ENCODE data around the gene CDH4. TPM values are rescaled to one million over a fixed set of nuclear protein-coding genes. Genes with fewer than 3 reads are reported as not detected.

CDH4 gene
- total RNA-seq, 1 experiment from 2014 or later: 5.3 TPM

DNA sequence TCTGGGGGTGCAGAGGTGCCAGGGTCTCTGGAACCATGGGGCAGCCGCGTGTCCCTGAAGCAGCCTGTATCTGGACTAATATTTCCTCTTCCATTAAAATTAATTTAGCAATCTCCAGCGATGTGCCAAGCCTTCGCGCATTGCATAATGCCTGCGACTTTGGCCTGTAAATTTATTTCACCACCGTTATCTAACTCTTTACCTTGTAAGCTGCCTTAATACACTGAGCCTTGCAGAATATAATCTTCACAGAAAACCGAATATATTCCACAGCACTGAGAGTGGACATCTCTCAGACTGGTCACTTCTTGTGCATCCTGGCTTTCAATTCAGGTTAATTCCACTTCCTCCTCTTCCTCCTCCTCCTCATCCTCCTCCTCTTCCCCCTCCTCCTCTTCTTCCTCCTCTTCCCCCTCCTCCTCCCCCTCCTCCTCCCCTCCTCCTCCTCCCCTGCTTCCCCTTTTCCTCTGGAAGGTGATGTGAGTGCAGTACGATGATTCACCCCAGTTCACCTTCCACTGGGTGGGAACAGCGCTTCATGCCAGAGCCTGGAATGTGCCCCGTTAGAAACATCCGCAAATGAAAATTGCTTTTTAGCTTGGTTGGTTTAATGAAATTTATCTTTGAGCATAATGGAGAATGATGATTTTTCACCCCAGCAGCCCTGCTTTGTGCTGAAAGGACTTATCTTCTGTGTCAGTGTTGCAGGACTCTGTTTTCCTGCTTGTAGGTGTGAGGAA lies 101.4 kb downstream of the CDH4 start (continued):
- TF ChIP-seq, protein P1, sequence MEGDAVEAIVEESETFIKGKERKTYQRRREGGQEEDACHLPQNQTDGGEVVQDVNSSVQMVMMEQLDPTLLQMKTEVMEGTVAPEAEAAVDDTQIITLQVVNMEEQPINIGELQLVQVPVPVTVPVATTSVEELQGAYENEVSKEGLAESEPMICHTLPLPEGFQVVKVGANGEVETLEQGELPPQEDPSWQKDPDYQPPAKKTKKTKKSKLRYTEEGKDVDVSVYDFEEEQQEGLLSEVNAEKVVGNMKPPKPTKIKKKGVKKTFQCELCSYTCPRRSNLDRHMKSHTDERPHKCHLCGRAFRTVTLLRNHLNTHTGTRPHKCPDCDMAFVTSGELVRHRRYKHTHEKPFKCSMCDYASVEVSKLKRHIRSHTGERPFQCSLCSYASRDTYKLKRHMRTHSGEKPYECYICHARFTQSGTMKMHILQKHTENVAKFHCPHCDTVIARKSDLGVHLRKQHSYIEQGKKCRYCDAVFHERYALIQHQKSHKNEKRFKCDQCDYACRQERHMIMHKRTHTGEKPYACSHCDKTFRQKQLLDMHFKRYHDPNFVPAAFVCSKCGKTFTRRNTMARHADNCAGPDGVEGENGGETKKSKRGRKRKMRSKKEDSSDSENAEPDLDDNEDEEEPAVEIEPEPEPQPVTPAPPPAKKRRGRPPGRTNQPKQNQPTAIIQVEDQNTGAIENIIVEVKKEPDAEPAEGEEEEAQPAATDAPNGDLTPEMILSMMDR (IDR thresholded peaks at IDR 0.05): no peak
- TF ChIP-seq, protein P2, sequence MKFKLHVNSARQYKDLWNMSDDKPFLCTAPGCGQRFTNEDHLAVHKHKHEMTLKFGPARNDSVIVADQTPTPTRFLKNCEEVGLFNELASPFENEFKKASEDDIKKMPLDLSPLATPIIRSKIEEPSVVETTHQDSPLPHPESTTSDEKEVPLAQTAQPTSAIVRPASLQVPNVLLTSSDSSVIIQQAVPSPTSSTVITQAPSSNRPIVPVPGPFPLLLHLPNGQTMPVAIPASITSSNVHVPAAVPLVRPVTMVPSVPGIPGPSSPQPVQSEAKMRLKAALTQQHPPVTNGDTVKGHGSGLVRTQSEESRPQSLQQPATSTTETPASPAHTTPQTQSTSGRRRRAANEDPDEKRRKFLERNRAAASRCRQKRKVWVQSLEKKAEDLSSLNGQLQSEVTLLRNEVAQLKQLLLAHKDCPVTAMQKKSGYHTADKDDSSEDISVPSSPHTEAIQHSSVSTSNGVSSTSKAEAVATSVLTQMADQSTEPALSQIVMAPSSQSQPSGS (CRISPR knock-in tag; IDR thresholded peaks at IDR 0.05; ENCODE audit: borderline replicate concordance, low read depth): no peak
- TF ChIP-seq, protein P3, sequence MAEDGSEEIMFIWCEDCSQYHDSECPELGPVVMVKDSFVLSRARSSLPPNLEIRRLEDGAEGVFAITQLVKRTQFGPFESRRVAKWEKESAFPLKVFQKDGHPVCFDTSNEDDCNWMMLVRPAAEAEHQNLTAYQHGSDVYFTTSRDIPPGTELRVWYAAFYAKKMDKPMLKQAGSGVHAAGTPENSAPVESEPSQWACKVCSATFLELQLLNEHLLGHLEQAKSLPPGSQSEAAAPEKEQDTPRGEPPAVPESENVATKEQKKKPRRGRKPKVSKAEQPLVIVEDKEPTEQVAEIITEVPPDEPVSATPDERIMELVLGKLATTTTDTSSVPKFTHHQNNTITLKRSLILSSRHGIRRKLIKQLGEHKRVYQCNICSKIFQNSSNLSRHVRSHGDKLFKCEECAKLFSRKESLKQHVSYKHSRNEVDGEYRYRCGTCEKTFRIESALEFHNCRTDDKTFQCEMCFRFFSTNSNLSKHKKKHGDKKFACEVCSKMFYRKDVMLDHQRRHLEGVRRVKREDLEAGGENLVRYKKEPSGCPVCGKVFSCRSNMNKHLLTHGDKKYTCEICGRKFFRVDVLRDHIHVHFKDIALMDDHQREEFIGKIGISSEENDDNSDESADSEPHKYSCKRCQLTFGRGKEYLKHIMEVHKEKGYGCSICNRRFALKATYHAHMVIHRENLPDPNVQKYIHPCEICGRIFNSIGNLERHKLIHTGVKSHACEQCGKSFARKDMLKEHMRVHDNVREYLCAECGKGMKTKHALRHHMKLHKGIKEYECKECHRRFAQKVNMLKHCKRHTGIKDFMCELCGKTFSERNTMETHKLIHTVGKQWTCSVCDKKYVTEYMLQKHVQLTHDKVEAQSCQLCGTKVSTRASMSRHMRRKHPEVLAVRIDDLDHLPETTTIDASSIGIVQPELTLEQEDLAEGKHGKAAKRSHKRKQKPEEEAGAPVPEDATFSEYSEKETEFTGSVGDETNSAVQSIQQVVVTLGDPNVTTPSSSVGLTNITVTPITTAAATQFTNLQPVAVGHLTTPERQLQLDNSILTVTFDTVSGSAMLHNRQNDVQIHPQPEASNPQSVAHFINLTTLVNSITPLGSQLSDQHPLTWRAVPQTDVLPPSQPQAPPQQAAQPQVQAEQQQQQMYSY (CRISPR knock-in tag; IDR thresholded peaks at IDR 0.05): no peak
- TF ChIP-seq, protein P4, sequence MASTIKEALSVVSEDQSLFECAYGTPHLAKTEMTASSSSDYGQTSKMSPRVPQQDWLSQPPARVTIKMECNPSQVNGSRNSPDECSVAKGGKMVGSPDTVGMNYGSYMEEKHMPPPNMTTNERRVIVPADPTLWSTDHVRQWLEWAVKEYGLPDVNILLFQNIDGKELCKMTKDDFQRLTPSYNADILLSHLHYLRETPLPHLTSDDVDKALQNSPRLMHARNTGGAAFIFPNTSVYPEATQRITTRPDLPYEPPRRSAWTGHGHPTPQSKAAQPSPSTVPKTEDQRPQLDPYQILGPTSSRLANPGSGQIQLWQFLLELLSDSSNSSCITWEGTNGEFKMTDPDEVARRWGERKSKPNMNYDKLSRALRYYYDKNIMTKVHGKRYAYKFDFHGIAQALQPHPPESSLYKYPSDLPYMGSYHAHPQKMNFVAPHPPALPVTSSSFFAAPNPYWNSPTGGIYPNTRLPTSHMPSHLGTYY (CRISPR knock-in tag; IDR thresholded peaks at IDR 0.05): no peak
- no peak for TF ChIP-seq ZNF317 (CRISPR knock-in tag; IDR thresholded peaks at IDR 0.05; ENCODE audit: borderline replicate concordance, low read depth)
- TF ChIP-seq, protein P5, sequence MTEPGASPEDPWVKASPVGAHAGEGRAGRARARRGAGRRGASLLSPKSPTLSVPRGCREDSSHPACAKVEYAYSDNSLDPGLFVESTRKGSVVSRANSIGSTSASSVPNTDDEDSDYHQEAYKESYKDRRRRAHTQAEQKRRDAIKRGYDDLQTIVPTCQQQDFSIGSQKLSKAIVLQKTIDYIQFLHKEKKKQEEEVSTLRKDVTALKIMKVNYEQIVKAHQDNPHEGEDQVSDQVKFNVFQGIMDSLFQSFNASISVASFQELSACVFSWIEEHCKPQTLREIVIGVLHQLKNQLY (CRISPR knock-in tag; IDR thresholded peaks at IDR 0.05): no peak
- no peak for TF ChIP-seq ATF1 (CRISPR knock-in tag; IDR thresholded peaks at IDR 0.05)
- no peak for TF ChIP-seq ZNF423 (CRISPR knock-in tag; IDR thresholded peaks at IDR 0.05)
- no peak for TF ChIP-seq GRHL2 (CRISPR knock-in tag; IDR thresholded peaks at IDR 0.05; ENCODE audit: insufficient replicate concordance, severe bottlenecking)
- TF ChIP-seq, protein P6, sequence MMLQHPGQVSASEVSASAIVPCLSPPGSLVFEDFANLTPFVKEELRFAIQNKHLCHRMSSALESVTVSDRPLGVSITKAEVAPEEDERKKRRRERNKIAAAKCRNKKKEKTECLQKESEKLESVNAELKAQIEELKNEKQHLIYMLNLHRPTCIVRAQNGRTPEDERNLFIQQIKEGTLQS (CRISPR knock-in tag; conservative IDR thresholded peaks at IDR 0.05): no peak
- no peak for TF ChIP-seq IRF2 (CRISPR knock-in tag; IDR thresholded peaks at IDR 0.05; ENCODE audit: borderline replicate concordance, low read depth)
- TF ChIP-seq SMAD3 (CRISPR knock-in tag; IDR thresholded peaks at IDR 0.05; ENCODE audit: borderline replicate concordance): no peak
- TF ChIP-seq FOXP1 (CRISPR knock-in tag; IDR thresholded peaks at IDR 0.05; ENCODE audit: borderline replicate concordance): no peak
- TF ChIP-seq, protein P7, sequence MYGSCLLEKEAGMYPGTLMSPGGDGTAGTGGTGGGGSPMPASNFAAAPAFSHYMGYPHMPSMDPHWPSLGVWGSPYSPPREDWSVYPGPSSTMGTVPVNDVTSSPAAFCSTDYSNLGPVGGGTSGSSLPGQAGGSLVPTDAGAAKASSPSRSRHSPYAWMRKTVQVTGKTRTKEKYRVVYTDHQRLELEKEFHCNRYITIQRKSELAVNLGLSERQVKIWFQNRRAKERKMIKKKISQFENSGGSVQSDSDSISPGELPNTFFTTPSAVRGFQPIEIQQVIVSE (CRISPR knock-in tag; IDR thresholded peaks at IDR 0.05; ENCODE audit: borderline replicate concordance): no peak

DNA sequence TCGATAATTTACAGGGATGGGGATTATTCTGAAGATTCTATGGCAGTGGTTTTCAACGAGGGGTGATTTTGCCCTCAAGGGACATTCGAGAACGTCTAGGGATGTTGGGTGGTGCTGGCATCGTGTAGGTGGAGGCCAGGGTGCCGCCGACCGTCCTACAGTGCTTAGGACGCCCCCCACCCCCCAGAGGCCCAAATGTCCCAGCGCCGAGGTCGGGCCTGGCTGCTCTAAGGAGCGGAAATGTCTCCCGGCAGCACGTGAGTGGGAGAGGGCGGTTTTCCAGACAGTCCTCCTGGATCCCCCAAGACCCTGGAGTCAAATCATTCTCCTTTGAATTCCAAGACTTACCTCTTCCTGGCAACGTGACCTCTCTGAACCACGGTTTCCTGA lies 101.9 kb downstream of the CDH4 start:
- peaks cover 5% of the 10 kb centered on the region; the same call in 1 of the 2 replicates for H3K9me3 Mint-ChIP-seq
- H3K36me3 Mint-ChIP-seq: no peaks in the 10 kb centered on the region
- no peak overlapping the region; the same call in 1 of the 2 replicates for H3K27ac Mint-ChIP-seq
- ATAC-seq (no peak), DNase-seq (ENCODE audit: low spot score) (no peak)
- no peak overlapping the region for H3K4me3 Mint-ChIP-seq
- H3K27me3 Mint-ChIP-seq (ENCODE audit: low read depth): peaks cover 42% of the 10 kb centered on the region
- H3K4me1 Mint-ChIP-seq: peaks cover 53% of the 10 kb centered on the region
- ChIA-PET POLR2A (no interaction called here), CTCF (no interaction called here)
- TF ChIP-seq, protein P8, sequence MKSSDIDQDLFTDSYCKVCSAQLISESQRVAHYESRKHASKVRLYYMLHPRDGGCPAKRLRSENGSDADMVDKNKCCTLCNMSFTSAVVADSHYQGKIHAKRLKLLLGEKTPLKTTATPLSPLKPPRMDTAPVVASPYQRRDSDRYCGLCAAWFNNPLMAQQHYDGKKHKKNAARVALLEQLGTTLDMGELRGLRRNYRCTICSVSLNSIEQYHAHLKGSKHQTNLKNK (CRISPR knock-in tag; IDR thresholded peaks at IDR 0.05): no peak
- no peak for TF ChIP-seq ZNF423 (CRISPR knock-in tag; IDR thresholded peaks at IDR 0.05)
- TF ChIP-seq, protein P6 (CRISPR knock-in tag; conservative IDR thresholded peaks at IDR 0.05): no peak
- TF ChIP-seq GTF2I (CRISPR knock-in tag; conservative IDR thresholded peaks at IDR 0.05): no peak
- no peak for TF ChIP-seq GRHL2 (CRISPR knock-in tag; IDR thresholded peaks at IDR 0.05; ENCODE audit: insufficient replicate concordance, severe bottlenecking)
- TF ChIP-seq, protein P9, sequence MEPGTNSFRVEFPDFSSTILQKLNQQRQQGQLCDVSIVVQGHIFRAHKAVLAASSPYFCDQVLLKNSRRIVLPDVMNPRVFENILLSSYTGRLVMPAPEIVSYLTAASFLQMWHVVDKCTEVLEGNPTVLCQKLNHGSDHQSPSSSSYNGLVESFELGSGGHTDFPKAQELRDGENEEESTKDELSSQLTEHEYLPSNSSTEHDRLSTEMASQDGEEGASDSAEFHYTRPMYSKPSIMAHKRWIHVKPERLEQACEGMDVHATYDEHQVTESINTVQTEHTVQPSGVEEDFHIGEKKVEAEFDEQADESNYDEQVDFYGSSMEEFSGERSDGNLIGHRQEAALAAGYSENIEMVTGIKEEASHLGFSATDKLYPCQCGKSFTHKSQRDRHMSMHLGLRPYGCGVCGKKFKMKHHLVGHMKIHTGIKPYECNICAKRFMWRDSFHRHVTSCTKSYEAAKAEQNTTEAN (CRISPR knock-in tag; IDR thresholded peaks at IDR 0.05): no peak
- TF ChIP-seq, protein P10, sequence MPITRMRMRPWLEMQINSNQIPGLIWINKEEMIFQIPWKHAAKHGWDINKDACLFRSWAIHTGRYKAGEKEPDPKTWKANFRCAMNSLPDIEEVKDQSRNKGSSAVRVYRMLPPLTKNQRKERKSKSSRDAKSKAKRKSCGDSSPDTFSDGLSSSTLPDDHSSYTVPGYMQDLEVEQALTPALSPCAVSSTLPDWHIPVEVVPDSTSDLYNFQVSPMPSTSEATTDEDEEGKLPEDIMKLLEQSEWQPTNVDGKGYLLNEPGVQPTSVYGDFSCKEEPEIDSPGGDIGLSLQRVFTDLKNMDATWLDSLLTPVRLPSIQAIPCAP (CRISPR knock-in tag; IDR thresholded peaks at IDR 0.05): no peak
- no peak for TF ChIP-seq MXD4 (CRISPR knock-in tag; IDR thresholded peaks at IDR 0.05; ENCODE audit: borderline replicate concordance)
